ENCODE measurements around the gene AHI1.

AHI1 gene

DNA sequence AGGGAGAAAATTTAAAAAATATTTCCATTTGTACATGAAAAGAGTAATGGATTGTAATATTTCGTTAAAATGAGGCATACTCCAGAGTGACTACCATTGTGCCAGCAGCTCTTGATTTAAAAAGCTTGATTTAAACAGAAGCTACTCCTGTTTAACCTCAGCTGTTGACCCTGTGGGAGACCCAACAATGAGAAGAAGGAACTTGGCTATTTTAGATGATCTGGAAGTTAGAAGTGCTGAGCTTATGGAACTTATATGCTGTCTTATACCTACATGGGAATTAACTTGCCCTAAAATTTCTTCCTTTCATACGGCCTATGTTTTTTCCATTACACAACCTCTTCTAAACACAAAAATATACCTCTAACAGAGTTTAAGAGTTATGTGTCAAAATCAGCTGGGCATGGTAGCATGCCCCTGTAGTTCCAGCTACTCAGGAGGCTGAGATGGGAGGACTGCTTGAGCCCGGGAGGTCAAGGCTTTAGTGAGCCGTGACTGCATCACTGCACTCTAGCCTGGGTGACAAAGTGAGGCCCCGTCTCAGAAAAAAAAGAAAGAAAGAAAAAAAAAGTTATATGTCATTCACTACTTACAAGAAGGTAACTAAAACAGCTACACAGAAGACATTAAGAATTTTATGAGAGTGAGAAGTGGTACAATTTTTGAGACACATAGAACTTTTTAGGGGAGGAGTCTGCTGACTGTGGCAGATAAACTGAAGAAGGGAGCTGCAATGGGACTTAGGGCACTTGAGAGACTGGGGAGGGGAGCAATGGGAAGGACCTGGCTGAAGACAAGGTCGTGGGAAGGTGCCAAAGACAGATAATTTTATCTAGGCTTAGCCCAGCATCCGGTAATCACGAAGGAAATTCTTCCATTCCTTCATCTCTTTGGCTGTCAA lies 176.6 kb downstream of the AHI1 start:
- no peak overlapping the region for H3K4me3 ChIP-seq (ENCODE audit: low read depth in 1 of 2, low read length in 1 of 2)
- H3K27me3 ChIP-seq, result no peaks in the 10 kb centered on the region
- no peak for TF ChIP-seq CTCF (IDR thresholded peaks at IDR 0.05)
- no peaks in the 10 kb centered on the region for H3K36me3 ChIP-seq
- H3K9me3 ChIP-seq, result no peaks in the 10 kb centered on the region
- H3K4me1 ChIP-seq (ENCODE audit: control insufficient read depth in 1 of 2, insufficient read depth in 1 of 2, low read depth in 1 of 2, low read length in 1 of 2), result peaks cover 6 to 19% of the 10 kb centered on the region in 2 experiments
- no peak overlapping the region for H3K27ac ChIP-seq

DNA sequence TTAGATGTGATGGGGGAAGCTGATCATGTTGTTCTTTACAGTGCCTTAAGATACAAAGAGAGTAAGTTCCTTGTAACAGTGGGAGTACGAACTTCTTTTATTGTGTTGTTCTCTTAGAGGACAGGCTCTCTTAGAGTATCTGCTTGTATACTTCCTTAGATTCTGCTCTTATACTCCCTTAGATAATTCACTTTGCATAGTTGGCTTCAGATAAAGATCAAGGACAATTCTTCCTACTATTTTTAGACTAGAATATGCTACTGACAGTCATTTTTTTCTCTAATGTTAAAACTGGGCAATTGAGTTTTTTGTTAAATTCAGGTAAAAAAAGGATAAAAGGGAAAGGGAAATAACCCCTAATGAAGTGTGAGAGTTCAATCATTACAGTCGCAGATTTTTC lies 177.7 kb downstream of the AHI1 start:
- Histone ChIP-seq H3K27me3 (no peaks in the 10 kb centered on the region), H3K9me3 (no peaks in the 10 kb centered on the region), H3K27ac (no peak overlapping the region), H3K36me3 (no peaks in the 10 kb centered on the region), H3K4me1 (ENCODE audit: control insufficient read depth in 1 of 2, insufficient read depth in 1 of 2, low read depth in 1 of 2, low read length in 1 of 2) (peaks cover 6 to 13% of the 10 kb centered on the region in 2 experiments), H3K4me3 (ENCODE audit: low read depth in 1 of 2, low read length in 1 of 2) (no peak overlapping the region)
- no peak for TF ChIP-seq CTCF (IDR thresholded peaks at IDR 0.05)

DNA sequence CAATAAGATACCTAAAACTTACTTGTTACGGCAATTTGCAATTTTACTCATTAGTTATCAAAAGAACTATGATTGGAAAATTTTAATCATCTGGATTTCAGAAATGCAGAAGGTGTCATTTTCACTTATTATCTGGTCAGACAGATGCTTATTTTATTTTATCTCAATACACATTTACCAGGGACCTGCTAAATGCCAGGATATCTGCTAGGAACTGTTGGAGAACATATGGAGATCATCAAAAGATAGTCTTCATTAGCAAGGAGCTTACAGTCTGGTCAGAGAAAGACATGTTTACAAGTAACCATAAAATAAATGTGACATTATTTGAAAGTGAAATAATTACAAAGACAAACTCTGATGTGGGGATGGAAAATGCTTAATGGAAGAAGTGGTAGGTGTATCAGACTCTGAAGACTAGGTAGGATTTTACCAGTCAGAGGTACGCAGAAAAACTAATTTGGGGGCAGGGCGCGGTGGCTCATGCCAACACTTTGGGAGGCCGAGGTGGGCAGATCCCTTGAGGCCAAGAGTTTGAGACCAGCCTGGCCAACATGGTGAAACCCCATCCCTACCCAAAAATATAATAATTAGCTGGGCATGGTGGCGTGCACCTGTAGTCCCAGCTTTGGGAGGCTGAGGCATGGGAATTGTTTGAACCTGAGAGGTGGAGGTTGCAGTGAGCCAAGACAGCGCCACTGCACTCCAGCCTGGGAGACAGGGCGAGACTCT lies 178.6 kb downstream of the AHI1 start:
- no peaks in the 10 kb centered on the region for H3K27me3 ChIP-seq
- no peak for TF ChIP-seq CTCF (IDR thresholded peaks at IDR 0.05)
- H3K4me1 ChIP-seq (ENCODE audit: control insufficient read depth in 1 of 2, insufficient read depth in 1 of 2, low read depth in 1 of 2, low read length in 1 of 2), result peaks cover 6 to 13% of the 10 kb centered on the region in 2 experiments
- H3K27ac ChIP-seq, result no peak overlapping the region
- no peaks in the 10 kb centered on the region for H3K9me3 ChIP-seq
- no peaks in the 10 kb centered on the region for H3K36me3 ChIP-seq
- no peak overlapping the region for H3K4me3 ChIP-seq (ENCODE audit: low read depth in 1 of 2, low read length in 1 of 2)

GRCh38 chr6:135314543-135314942 lies 183.0 kb downstream of the AHI1 start:
- no peak for TF ChIP-seq CTCF (IDR thresholded peaks at IDR 0.05)
- Histone ChIP-seq H3K36me3 (no peaks in the 10 kb centered on the region), H3K27ac (no peak overlapping the region), H3K4me1 (ENCODE audit: control insufficient read depth in 1 of 2, insufficient read depth in 1 of 2, low read depth in 1 of 2, low read length in 1 of 2) (no peaks in the 10 kb centered on the region), H3K4me3 (ENCODE audit: low read depth in 1 of 2, low read length in 1 of 2) (no peak overlapping the region), H3K9me3 (no peaks in the 10 kb centered on the region), H3K27me3 (no peaks in the 10 kb centered on the region)

GRCh38 chr6:135311446-135312200 lies 185.9 kb downstream of the AHI1 start:
- no peaks in the 10 kb centered on the region for H3K36me3 ChIP-seq
- H3K27ac ChIP-seq, result no peak overlapping the region
- no peaks in the 10 kb centered on the region for H3K27me3 ChIP-seq
- H3K4me3 ChIP-seq (ENCODE audit: low read depth in 1 of 2, low read length in 1 of 2), result no peak overlapping the region
- no peaks in the 10 kb centered on the region for H3K9me3 ChIP-seq
- no peak for TF ChIP-seq CTCF (IDR thresholded peaks at IDR 0.05)
- H3K4me1 ChIP-seq (ENCODE audit: control insufficient read depth in 1 of 2, insufficient read depth in 1 of 2, low read depth in 1 of 2, low read length in 1 of 2), result peaks cover 0 to 4% of the 10 kb centered on the region in 2 experiments
